ENCODE data around the gene ANO1.
"Not testable (repeated sequence)": the region's sequence is repeated elsewhere in the genome, so short reads cannot be mapped to it uniquely, and the experiment has no call there.

Gene ANO1

DNA sequence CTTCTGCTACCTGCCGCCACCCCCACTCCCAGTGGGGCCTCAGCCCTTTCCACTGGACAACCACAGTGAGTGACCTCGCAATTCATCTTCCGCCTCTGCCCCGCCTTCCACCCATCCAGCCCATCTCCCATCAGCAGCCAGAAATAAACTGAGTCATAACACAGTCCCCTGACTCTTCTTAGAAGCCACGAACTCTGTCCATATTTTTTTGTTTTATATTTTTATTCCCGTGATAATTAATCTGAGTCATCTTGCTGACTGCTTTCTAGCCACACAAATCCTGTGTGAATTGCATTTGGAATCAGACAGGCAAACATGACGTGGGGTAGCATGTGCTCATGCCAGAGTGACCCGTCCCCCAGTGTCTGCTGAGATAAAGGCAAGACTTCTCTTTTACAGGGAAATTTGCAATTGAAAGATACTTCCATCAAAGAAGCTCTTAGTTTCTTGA is 132.0 kb downstream of the ANO1 start:
- no peak for DNase-seq (ENCODE audit: low read depth)

DNA sequence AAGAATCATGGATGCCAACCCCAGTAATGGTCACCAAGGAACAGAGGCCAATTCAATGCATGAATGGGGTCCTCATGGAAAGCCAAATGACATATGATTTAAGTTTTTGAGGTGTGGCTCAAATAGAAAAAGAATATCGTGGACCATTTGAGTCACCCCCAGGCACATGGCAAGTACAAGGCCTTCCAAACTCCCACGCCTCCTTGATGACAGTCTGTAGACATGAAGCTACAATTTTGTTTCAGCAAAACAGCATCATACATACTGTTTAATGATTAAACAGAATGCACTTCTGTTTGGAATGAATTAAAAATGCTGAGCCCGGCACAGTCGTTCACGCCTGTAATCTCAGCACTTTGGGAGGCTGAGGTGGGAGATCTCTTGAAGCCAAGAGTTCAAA is 132.4 kb downstream of the ANO1 start:
- no peak for DNase-seq (ENCODE audit: low read depth)

DNA sequence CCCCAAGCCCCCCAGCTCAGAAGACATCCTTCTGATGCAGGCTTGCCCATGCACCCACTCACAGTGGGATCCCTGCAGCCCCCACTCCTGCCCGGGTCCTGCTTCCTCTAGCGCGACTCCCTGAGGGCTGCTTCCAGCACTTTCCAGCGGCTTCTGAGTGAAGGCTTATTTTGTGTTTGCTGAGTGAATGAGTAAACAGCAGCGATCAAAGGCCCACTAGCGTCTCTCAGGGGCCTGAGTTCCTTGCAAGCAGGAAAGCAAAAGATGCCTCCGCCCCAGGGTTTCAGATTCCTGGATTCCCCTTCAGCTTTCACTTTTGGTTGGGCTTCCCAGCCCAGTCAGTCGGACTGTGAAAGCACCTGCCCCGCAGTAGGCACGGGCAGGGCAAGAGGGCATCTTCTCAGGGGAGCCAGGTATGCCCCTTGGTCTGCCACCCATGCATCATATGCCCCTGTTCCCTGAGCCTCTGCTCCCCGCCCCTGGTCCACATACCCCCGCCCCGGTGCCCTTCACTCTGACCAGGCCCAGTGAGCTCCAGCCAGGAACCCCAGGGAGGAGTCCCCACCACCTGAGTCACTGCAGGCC is 134.2 kb downstream of the ANO1 start:
- DNase-seq (ENCODE audit: low read depth) = no peak

DNA sequence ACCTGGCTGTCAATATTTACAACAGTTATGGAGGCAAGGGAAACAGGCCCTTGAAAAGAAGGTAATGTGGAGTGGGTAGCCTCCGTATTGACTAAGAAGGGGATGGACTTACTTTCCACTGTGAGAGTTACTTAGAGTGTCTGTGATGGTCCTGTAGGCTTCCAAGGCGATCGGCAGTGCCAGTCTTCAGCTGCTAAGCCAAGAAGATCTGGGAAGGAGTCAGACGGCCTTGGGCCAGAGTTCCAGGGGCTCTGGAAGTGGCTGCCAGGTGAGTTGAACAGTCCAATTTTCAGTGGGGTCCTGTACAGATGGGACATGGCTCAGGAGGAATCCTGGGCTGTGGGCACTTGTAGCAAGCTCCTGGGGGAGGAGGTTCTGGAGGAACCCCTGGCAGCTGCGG is 139.3 kb downstream of the ANO1 start:
- not testable (repeated sequence) for DNase-seq (ENCODE audit: low read depth)

DNA sequence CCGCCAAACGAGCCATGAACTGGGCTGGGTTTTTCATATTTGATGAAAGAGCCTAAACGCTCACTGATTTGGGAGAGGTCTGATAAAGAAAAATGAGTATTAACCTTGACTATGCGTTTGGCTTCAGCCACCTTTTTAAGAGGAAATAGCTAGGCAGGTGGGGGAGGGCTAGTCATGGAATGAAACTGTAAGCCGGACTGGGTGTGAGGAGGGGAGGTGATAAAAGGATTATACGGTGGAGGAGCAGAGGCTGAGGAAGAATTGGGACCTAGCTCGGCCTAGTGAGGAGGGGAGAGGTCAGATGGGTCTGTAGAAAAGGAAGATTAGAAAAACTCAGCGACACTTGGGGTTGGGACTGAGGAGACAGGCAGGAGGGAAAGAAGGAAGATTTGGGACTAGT is 140.0 kb downstream of the ANO1 start:
- DNase-seq (ENCODE audit: low read depth) = not testable (repeated sequence)

DNA sequence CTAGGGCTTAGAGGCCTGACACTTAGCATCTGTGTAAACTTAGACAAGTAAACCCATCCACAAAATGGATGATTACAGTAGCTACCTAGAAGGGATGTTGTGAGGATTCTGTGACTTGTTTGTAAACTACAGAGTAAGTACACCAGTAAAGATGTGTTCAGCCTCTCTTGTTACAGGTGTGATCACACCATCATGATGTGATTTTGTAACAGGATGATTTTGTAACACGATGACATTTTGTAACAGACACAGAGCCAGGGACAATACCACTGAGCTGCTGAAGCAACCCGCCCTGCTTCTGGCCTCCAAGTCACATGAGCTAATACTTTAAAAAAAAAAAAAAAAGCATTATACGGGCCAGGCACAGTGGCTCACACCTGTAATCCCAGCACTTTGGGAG is 142.0 kb downstream of the ANO1 start:
- DNase-seq (ENCODE audit: low read depth) = no peak

DNA sequence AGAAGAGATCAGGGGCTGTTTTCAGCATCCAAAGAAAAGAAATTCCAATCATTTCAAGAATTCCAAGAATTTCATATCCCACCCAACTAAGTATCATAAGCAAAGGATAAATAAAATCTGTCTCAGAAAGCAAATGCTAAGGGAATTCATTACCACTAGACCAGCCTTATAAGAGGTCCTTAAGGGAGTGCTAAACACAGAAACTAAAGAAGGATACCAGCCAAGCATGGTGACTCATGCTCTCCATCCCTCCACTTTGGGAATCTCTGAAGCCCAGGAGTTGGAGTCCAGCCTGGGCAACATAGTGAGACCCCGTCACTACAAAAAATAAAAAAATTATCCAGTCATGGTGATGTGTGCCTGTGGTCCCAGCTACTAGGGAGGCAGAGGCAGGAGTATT is 142.8 kb downstream of the ANO1 start:
- DNase-seq (ENCODE audit: low read depth) = no peak

DNA sequence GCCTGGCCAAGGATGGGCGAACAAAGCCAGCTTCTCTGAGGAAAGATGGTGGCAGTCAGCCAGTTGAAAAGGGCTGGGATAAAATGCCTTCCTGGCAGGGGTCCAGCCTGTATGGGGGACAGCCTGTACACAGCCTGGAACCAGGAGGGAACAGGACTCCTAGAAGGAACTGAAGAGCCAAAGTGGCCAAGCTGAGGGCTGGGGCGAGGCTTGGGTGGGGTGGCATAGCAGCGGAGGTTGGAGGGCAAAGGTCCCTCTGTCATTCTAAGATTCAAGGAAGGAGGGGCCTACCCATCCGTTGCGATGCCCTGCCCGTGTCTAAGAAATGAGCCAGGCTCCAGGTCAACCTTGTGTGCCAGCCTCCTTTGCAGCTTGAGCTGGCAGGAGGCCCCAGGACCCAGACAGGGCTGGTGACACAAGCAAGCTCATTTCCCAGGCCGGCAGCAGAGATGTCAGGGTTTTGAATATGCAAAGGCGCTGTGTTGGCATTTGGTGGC is 147.6 kb downstream of the ANO1 start:
- no peak for DNase-seq (ENCODE audit: low read depth)

DNA sequence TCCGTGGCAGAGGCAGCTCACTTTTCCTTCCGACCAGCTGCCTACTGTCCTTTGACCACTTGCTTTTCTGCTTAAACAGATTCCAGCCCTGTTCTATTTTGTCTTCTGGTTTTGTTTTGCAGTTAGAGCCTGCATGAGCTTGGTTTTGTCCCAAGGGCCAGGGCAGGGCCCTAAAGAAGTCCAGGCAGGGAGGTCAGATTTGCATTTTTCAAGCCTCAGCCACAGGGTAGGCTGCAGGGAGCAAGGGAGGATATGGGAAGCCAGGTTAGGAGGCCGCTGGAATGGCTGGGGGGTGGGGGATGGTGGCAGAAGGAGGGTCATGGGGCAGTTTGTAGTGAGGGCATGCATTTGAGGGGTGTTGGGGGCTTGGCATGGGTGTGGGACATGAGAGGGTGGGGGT is 148.1 kb downstream of the ANO1 start:
- DNase-seq (ENCODE audit: low read depth) = no peak

DNA sequence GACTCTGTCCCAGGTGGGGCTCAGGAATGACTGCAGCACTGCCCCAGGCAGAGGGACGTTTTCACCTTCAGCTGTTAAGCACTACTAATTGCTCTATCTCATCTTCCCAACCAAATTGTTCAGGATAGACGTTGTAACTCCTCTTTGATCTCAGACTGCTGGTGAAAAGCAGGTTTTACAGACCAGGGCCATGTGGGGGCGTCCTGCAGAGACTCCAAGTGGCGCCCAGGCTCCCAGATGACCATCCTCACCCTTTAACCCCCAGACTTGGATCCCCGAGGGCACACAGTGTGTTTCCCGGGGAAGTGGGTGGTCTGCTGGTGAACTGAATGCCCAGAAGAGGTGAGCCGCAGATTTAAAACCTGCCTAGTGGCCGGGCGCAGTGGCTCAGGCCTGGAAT is 148.8 kb downstream of the ANO1 start:
- DNase-seq (ENCODE audit: low read depth) = no peak

DNA sequence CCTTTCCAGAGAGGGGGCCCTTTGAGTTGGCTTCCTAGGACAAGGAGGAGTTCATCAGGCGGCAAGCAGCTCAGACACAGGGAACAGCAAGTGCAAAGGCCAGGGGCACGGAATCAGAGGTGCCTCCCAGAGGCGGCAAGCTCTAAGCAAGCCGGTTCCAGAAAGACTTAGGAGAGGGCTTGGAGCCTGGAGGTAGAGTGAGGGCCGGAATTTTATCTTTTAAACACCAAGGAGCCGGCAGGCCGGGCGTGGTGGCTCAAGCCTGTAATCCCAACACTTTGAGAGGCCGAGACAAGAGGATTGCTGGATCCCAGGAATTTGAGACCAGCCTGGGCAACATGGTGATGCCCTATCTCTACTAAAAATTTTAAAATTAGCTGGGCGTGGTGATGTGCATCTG is 151.6 kb downstream of the ANO1 start:
- DNase-seq (ENCODE audit: low read depth) = no peak

DNA sequence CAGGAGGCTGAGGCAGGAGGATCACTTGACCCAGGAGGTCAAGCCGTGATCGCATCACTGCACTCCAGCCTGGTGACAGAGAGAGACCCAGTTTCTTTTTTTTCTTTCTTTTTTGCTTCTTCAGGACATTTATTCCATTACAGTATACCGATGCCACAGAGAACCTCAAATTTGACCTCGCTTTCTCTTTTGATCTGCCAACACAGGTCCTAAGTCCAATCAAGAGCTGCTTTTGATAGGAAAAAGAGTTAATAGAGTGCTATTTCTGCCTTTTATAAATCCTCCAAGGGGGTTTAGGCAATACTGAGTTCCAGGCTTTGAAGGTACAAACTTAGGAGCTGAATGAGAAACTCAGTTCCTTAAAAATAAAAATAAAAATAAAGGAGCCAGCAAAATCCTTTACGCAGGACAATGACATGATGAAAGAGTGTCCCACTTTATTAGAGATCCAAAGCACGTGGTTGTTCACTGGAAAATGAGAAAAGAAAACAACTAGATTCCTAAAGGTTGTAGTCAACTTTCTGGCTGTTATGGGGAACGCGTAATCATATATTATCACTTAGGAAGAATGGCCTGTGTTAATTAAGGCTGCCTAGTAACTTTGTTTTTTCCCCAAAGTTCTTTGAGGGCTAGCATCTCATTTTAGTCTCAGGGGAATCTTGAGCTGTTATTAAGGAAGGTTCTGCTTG is 152.2 kb downstream of the ANO1 start:
- no peak for DNase-seq (ENCODE audit: low read depth)

DNA sequence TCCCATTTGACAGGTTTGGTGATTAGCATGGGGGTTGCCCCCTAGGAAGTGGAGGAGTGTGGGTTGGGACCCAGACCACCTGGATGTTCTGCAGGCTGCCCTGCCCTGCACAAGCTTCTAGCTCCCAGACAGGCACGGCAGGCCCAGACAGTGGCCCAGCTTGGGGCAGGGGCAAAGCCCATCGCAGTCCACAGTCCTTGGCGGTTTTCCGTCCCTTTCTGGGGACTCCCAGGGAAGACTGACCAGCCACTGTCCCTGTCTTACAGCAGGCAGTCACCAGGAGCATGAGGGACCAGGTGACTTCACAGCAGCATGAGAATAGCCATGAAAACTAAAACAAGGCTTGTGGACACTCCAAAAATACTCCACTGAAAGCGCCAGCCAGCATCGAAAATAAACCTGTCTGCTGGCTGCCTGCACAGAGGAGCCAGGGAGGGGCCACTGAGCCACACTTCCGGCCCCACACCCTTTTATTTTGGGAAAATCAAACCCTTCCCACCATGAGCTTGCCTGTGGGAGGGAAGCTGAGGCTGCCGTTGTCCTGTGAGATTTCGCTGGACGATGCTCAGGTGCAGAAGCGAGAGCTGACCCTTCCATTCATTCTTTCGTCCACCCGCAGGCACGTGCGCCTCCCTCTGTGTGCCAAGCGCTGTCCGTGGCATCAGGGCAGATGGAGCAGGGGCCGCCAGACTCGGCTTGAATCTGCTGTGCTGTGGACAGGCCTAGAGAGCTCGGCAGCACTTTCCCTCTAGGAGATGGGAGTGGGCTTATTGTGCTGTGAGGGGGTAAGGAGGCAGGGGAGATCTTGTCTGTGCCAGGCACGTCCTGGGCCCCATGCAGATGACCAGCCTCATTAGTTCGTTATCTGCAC is 153.0 kb downstream of the ANO1 start:
- no peak for DNase-seq (ENCODE audit: low read depth)

DNA sequence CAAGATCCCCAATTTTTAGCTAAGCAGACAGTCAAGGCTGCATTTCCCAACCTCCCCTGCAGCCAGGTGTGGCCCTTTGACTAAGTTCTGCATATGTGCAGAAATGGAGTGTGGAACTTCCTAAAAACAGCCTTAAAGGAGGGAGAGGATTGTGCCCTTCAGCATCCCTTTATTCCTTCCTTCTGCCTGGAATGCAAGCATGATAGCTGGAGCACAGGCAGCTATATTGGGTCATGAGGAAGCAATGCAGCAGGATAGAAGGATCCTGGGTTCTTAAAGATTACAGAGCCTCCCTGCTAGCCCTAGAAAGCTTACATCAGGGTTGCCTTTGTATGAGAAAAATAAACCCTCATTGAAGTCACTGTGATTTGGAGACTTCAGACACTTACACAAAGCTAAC is 154.9 kb downstream of the ANO1 start:
- DNase-seq (ENCODE audit: low read depth) = no peak

DNA sequence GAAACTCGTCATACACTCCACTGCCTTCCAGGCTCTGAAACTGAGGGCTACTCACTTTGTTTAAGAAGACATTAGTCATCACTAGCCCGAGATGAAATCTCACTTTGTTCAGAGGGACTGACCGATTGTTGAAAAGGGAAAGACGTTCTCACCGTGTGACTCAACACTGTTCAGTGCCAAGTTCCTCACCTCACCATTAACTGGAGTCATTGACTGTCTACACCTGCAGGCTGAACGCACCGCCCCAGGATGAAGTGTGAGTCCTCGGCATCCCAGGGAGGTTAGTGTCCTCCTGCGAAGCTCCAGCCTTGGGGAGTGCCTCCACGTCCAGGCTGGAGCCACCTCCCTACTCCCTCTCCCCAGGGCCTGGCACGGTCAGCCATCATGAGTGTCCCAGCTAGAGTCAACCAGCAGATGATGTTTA is 155.4 kb downstream of the ANO1 start:
- no peak for DNase-seq (ENCODE audit: low read depth)

DNA sequence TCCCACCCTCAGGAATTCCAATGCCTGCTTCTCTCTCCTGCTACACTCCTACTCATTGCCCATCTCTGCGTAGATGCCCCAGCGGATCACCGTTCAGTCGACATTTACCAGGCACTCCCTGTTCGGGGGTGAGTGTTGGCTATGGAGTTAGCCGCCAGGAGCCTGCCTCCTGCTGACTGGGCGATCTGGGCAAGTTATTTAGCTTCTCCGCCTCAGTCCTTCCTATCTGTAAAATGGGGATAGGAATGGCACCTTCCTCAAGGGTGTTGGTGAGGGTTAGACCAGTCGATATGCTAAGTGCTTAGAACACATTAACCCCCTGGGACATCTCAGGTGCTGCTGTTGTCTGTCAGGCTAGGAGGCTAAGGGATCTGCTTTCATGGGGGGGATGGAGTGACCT is 155.8 kb downstream of the ANO1 start:
- no peak for DNase-seq (ENCODE audit: low read depth)

Measured in stimulated activated CD8-positive, alpha-beta memory T cell treated with anti-CD3 and anti-CD28 coated beads, Interleukin-12 subunit alpha, Interleukin-12 subunit beta, amount 100 ng/mL, for 1 hour (primary cell).